Aorta (tissue), 5 donors: ENCODE measurements around the gene PLB1. TPM values are rescaled to one million over a fixed set of nuclear protein-coding genes. Genes with fewer than 3 reads are reported as not detected.

ENCODE experiments used
- ATAC-seq: fragments of 200-7000 bp; cut with Tn5 transposase; one replicate; pipeline ENCODE4 v1.9.1; 2022; ENCODE audit warnings: moderate library complexity; ENCODE audit not compliant: low FRiP score
- DNase-seq, 2 donors: peaks; one replicate each; pipeline ENCODE4 v3.0.0-alpha.2; 2020
- H3K27ac ChIP-seq, 2 donors: one replicate each; pipeline ENCODE4 v1.5.1; 2013; ENCODE audit warnings: low read length in 2 of 2, mild to moderate bottlenecking in 2 of 2, moderate library complexity in 2 of 2, control low read depth in 1 of 2, inconsistent platforms in 1 of 2, low read depth in 1 of 2
- H3K27me3 ChIP-seq, 2 donors: one replicate each; pipeline ENCODE4 v1.6.1; 2013; ENCODE audit warnings: control low read depth in 1 of 2, low read length in 1 of 2, mild to moderate bottlenecking in 1 of 2, moderate library complexity in 1 of 2; ENCODE audit not compliant: insufficient read depth in 2 of 2, control insufficient read depth in 1 of 2
- H3K36me3 ChIP-seq, 2 donors: one replicate each; pipeline ENCODE4 v1.6.1; 2013; ENCODE audit warnings: control low read depth in 1 of 2, low read length in 1 of 2, mild to moderate bottlenecking in 1 of 2; ENCODE audit not compliant: insufficient read depth in 2 of 2, control insufficient read depth in 1 of 2
- H3K4me1 ChIP-seq, 2 donors: one replicate each; pipeline ENCODE4 v1.6.1; 2013; ENCODE audit warnings: low read length in 2 of 2, control low read depth in 1 of 2, mild to moderate bottlenecking in 1 of 2, moderate library complexity in 1 of 2; ENCODE audit not compliant: insufficient read depth in 2 of 2, control insufficient read depth in 1 of 2
- H3K4me3 ChIP-seq, 2 donors: one replicate each; pipeline ENCODE4 v1.5.1; 2013; ENCODE audit warnings: low read length in 2 of 2, control low read depth in 1 of 2, mild to moderate bottlenecking in 1 of 2
- H3K9me3 ChIP-seq: one replicate; pipeline ENCODE4 v1.6.1; 2013; ENCODE audit warnings: mild to moderate bottlenecking, low read length; ENCODE audit not compliant: control insufficient read depth
- WGBS, 2 donors: extraction: QIAGEN DNeasy Blood & Tissue Kit; methylation state at CpG; one replicate each; pipeline ENCODE4 v1.1.7; 2013; 5-methylcytosine and 5-hydroxymethylcytosine counted together
- intact Hi-C, 2 donors: fragments of 100-400 bp; cut with DNase I; formaldehyde crosslinking; loops; one replicate each; pipeline versions ENCODE4 v1.14.2 to v1.15.0; 2022
- polyA plus RNA-seq, 2 donors: library from polyadenylated mRNA; stranded (reverse); fragments of 200-250 nt; gene quantifications; one replicate each; pipeline ENCODE4 v1.2.3, GENCODE V29; 2013
- total RNA-seq, 2 donors: library from RNA; stranded (reverse); fragmentation: NEBNext Ultra II Directional; extraction: Animal tissue kit (Norgen Biotek cat#: 25700); gene quantifications; one replicate each; pipeline ENCODE4 v1.2.1, GENCODE V29; 2021
- donor health status: healthy with polysubstance abuse.
- donor health status: Bipolar disorder and iron deficiency.
- donor health status: DM: no; HTN: no; CAD: no.
- donor health status: DM: no; HTN: no; CAD: no.
- donor health status: DM: yes; HTN: yes; CAD: no.

Gene PLB1
- total and polyA plus RNA-seq, 4 donors, result 4.9 to 16.3 (median 7.1) TPM

- H3K4me1 ChIP-seq, result peaks cover 0 to 3% of the 10 kb centered on the region in 2 donors
These were observed 183.1 kb downstream of the PLB1 start for GRCh38 chr2:28678944-28679343.

GRCh38 chr2:28680657-28681056 is 184.8 kb downstream of the PLB1 start:
- Histone ChIP-seq H3K27ac (no peak overlapping the region), H3K9me3 (no peaks in the 10 kb centered on the region), H3K4me3 (no peak overlapping the region), H3K4me1 (peaks cover 0 to 3% of the 10 kb centered on the region in 2 donors), H3K27me3 (no peaks in the 10 kb centered on the region), H3K36me3 (no peaks in the 10 kb centered on the region)
- intact Hi-C loops, result no loop called here
- DNase-seq, result no peak
- ATAC-seq, result no peak
- WGBS, 2 donors, result 96 to 97% methylated on average over 6 of the region's 6 CpGs

More at GRCh38 chr2:28678944-28679343, 183.1 kb downstream of the PLB1 start:
- H3K36me3 ChIP-seq, result no peaks in the 10 kb centered on the region
- H3K27me3 ChIP-seq, result no peaks in the 10 kb centered on the region
- ATAC-seq (no peak), DNase-seq (no peak)
- no peak overlapping the region for H3K4me3 ChIP-seq
- H3K9me3 ChIP-seq, result no peaks in the 10 kb centered on the region
- no peak overlapping the region for H3K27ac ChIP-seq
- intact Hi-C loops, result no loop called here
- 56 to 79% methylated on average over 1 of the region's 1 CpG for WGBS, 2 donors

GRCh38 chr2:28681158-28681571 is 185.3 kb downstream of the PLB1 start:
- no peaks in the 10 kb centered on the region for H3K27me3 ChIP-seq
- WGBS, 2 donors, result 1 to 10% methylated on average over 4 of the region's 4 CpGs
- H3K9me3 ChIP-seq, result no peaks in the 10 kb centered on the region
- peaks cover 0 to 3% of the 10 kb centered on the region in 2 donors for H3K4me1 ChIP-seq
- ATAC-seq (peak; percentile 47), DNase-seq (peak; percentile 75 to 79)
- no peaks in the 10 kb centered on the region for H3K36me3 ChIP-seq
- no peak overlapping the region for H3K4me3 ChIP-seq
- no peak overlapping the region for H3K27ac ChIP-seq
- intact Hi-C loops, result no loop called here

DNA sequence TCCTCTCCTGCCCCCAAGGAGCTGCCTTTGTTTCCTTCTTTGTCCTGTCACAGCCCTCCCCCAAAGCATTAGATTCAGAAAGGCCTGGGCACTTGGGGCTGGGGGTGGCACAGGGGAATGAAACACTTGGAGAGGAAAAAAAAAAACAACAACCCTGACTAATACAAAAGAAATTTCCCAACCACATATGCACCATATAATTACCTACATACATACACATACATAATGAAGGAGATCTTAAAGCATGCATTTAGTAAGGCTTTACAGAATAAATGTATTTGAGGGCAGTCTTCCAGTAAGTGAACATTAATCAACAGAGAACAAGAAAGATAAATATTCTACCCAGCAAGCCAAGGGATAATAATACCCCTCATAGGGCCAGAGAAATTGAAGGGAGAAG is 185.7 kb downstream of the PLB1 start:
- intact Hi-C loops, result no loop called here
- H3K36me3 ChIP-seq, result no peaks in the 10 kb centered on the region
- H3K27ac ChIP-seq, result no peak overlapping the region
- H3K27me3 ChIP-seq, result no peaks in the 10 kb centered on the region
- ATAC-seq (no peak), DNase-seq (no peak)
- no peak overlapping the region for H3K4me3 ChIP-seq
- H3K9me3 ChIP-seq, result no peaks in the 10 kb centered on the region
- H3K4me1 ChIP-seq, result peaks cover 0 to 3% of the 10 kb centered on the region in 2 donors

- H3K9me3 ChIP-seq, result no peaks in the 10 kb centered on the region
- no peaks in the 10 kb centered on the region for H3K36me3 ChIP-seq
- intact Hi-C loops, result no loop called here
- ATAC-seq, result peak; percentile 41
- WGBS, 2 donors, result 18% methylated on average over 14 of the region's 14 CpGs
- H3K27me3 ChIP-seq, result no peaks in the 10 kb centered on the region
- no peak overlapping the region for H3K4me3 ChIP-seq
- DNase-seq, result peak; percentile 81 to 92
- H3K4me1 ChIP-seq, result peaks cover 0 to 6% of the 10 kb centered on the region in 2 donors
- peak overlapping the region in 1 of 2 donors; percentile 38 for H3K27ac ChIP-seq
These were observed 187.3 kb downstream of the PLB1 start for GRCh38 chr2:28683100-28683706.

DNA sequence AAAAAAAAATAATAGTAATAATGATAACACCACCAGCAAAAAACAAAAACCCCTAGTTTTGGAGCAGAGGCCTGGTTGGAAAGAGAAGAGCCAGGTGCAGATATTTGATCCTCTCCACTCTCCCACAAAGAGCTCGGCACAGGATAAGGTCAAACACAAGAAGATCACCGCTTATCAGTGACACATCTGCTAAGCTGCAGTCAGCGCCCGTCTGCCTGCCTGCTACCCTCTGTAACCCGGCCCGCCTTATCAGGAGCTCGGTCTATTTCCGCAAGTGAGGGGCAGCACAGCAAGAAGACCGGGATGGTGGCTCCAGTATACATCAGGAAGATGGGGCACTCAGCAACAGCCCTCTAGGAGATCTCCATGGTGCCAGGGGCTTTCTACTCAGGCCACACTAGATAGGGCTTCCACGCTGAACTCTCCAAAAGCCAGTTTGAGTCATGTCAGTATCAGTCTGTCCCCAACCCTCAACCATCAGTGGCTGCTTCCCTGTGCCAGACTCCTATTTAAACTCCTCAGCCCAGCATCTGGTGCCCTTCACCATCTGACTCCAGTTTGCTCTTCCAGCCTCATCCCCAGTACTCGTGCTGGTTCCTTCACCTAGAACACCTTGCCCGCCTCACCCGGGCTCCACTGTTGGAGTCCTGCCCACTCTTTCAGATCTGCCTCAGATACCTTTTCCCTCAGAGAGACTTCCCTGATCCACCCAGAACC is 188.4 kb downstream of the PLB1 start:
- ATAC-seq (no peak), DNase-seq (no peak)
- Histone ChIP-seq H3K4me3 (no peak overlapping the region), H3K27me3 (no peaks in the 10 kb centered on the region), H3K9me3 (no peaks in the 10 kb centered on the region), H3K36me3 (no peaks in the 10 kb centered on the region), H3K27ac (no peak overlapping the region), H3K4me1 (peaks cover 0 to 5% of the 10 kb centered on the region in 2 donors)
- 95 to 96% methylated on average over 13 of the region's 13 CpGs for WGBS, 2 donors
- intact Hi-C loops, result no loop called here

- intact Hi-C loops, result no loop called here
These were observed 191.3 kb downstream of the PLB1 start for GRCh38 chr2:28687171-28687570.

GRCh38 chr2:28687640-28688385 is 192.0 kb downstream of the PLB1 start:
- Histone ChIP-seq H3K9me3 (no peaks in the 10 kb centered on the region), H3K36me3 (no peaks in the 10 kb centered on the region), H3K4me3 (no peak overlapping the region), H3K4me1 (peaks cover 0 to 3% of the 10 kb centered on the region in 2 donors), H3K27ac (no peak overlapping the region), H3K27me3 (no peaks in the 10 kb centered on the region)
- WGBS, 2 donors, result 96 to 99% methylated on average over 7 of the region's 7 CpGs
- intact Hi-C loops, result no loop called here
- no peak for ATAC-seq
- no peak for DNase-seq

More at GRCh38 chr2:28687171-28687570, 191.3 kb downstream of the PLB1 start:
- ATAC-seq, result no peak
- H3K27me3 ChIP-seq, result no peaks in the 10 kb centered on the region
- H3K36me3 ChIP-seq, result no peaks in the 10 kb centered on the region
- H3K4me3 ChIP-seq, result no peak overlapping the region
- peaks cover 0 to 3% of the 10 kb centered on the region in 2 donors for H3K4me1 ChIP-seq
- no peak overlapping the region for H3K27ac ChIP-seq
- DNase-seq, result no peak
- no peaks in the 10 kb centered on the region for H3K9me3 ChIP-seq
